DOHH2 (cell line): ENCODE data around the gene IL1R1.

Experiments
- H3F3A ChIP-seq: fragments of 200-600 bp; sonication (generic), shearing (Covaris generic); 2 replicates; pipeline ENCODE4 v1.6.0; 2016; ENCODE audit warnings: antibody characterized with exemption, mild to moderate bottlenecking; ENCODE audit not compliant: control insufficient read depth, insufficient read depth
- H3K27ac ChIP-seq: fragments of 200-600 bp; sonication (generic); 2 replicates; pipeline ENCODE4 v1.5.1; 2014; ENCODE audit warnings: low read depth, mild to moderate bottlenecking, low read length, moderate library complexity
- H3K27me3 ChIP-seq: fragments of 200-600 bp; sonication (generic); 2 replicates; pipeline ENCODE4 v1.6.1; 2014; ENCODE audit warnings: mild to moderate bottlenecking, low read length, mixed read lengths; ENCODE audit not compliant: control insufficient read depth
- H3K36me3 ChIP-seq: fragments of 200-600 bp; sonication (generic); 2 replicates; pipeline ENCODE4 v1.6.1; 2014; ENCODE audit warnings: mild to moderate bottlenecking, low read length, moderate library complexity, mixed read lengths; ENCODE audit not compliant: control insufficient read depth
- H3K4me1 ChIP-seq: fragments of 200-600 bp; sonication (generic); 2 replicates; pipeline ENCODE4 v1.6.1; 2014; ENCODE audit warnings: mild to moderate bottlenecking, low read length, mixed read lengths; ENCODE audit not compliant: control insufficient read depth
- H3K4me2 ChIP-seq: fragments of 200-600 bp; sonication (generic); 2 replicates; pipeline ENCODE4 v1.6.0; 2014; ENCODE audit warnings: mild to moderate bottlenecking, low read length, moderate library complexity
- H3K4me3 ChIP-seq: fragments of 200-600 bp; sonication (generic); 2 replicates; pipeline ENCODE4 v1.5.1; 2014; ENCODE audit warnings: mild to moderate bottlenecking, low read length, mixed read lengths
- H3K79me2 ChIP-seq: fragments of 200-600 bp; sonication (generic); 2 replicates; pipeline ENCODE4 v1.6.1; 2014; ENCODE audit warnings: mild to moderate bottlenecking, low read length, mixed read lengths; ENCODE audit not compliant: control insufficient read depth
- H3K9me2 ChIP-seq: fragments of 200-600 bp; sonication (generic); replicated peaks from 2 replicates; pipeline ENCODE4 v1.6.1; 2014; ENCODE audit warnings: mild to moderate bottlenecking, low read length, mixed read lengths; ENCODE audit not compliant: control insufficient read depth
- H3K9me3 ChIP-seq: fragments of 200-600 bp; sonication (generic); 2 replicates; pipeline ENCODE4 v1.6.1; 2014; ENCODE audit warnings: antibody characterized with exemption, low read length, mixed read lengths; ENCODE audit not compliant: control insufficient read depth, insufficient read depth
- H4K20me1 ChIP-seq: fragments of 200-600 bp; sonication (generic); 2 replicates; pipeline ENCODE4 v1.6.0; 2014; ENCODE audit warnings: low read depth, mild to moderate bottlenecking, antibody characterized with exemption, low read length, moderate library complexity; ENCODE audit not compliant: control insufficient read depth, insufficient read depth
- CTCF ChIP-seq: fragments of 200-600 bp; sonication (generic); IDR thresholded peaks from one replicate; pipeline ENCODE4 v1.5.1; 2014; ENCODE audit warnings: antibody characterized with exemption, mild to moderate bottlenecking, low read depth, low read length; ENCODE audit not compliant: poor library complexity, severe bottlenecking
- EZH2phosphoT487 ChIP-seq: fragments of 200-600 bp; sonication (generic); IDR thresholded peaks from 2 replicates; pipeline ENCODE4 v1.6.1; 2017; ENCODE audit warnings: borderline replicate concordance, mild to moderate bottlenecking, antibody characterized with exemption, low read length, moderate library complexity, mixed read lengths

IL1R1 gene

GRCh38 chr2:102144128-102144527 is 1.6 kb downstream of the IL1R1 start:
- Histone ChIP-seq H4K20me1 (no peaks in the 10 kb centered on the region), H3K27me3 (no peaks in the 10 kb centered on the region), H3K4me2 (no peak overlapping the region), H3K9me3 (no peaks in the 10 kb centered on the region; the same call in 1 of the 2 replicates), H3K4me1 (no peaks in the 10 kb centered on the region), H3K36me3 (no peaks in the 10 kb centered on the region), H3K79me2 (no peaks in the 10 kb centered on the region), H3K4me3 (no peak overlapping the region), H3K27ac (no peak overlapping the region), H3K9me2 (no peaks in the 10 kb centered on the region), H3F3A (no peaks in the 10 kb centered on the region)
- no peak for TF ChIP-seq EZH2phosphoT487
- TF ChIP-seq CTCF: no peak

- Histone ChIP-seq H3K79me2 (no peaks in the 10 kb centered on the region), H3K4me1 (no peaks in the 10 kb centered on the region), H3K36me3 (no peaks in the 10 kb centered on the region), H3K9me2 (no peaks in the 10 kb centered on the region), H3K4me3 (no peak overlapping the region), H4K20me1 (no peaks in the 10 kb centered on the region), H3F3A (no peaks in the 10 kb centered on the region), H3K27me3 (no peaks in the 10 kb centered on the region), H3K9me3 (no peaks in the 10 kb centered on the region; the same call in 1 of the 2 replicates), H3K4me2 (no peak overlapping the region), H3K27ac (no peak overlapping the region)
- no peak for TF ChIP-seq CTCF
- TF ChIP-seq EZH2phosphoT487: no peak
These were observed 2.6 kb downstream of the IL1R1 start for GRCh38 chr2:102145107-102145506.

GRCh38 chr2:102145934-102146333 is 3.4 kb downstream of the IL1R1 start:
- H3K4me3 ChIP-seq: no peak overlapping the region
- no peak for TF ChIP-seq CTCF
- TF ChIP-seq EZH2phosphoT487: no peak
- H3K4me1 ChIP-seq: no peaks in the 10 kb centered on the region
- H3K27me3 ChIP-seq: no peaks in the 10 kb centered on the region
- no peaks in the 10 kb centered on the region for H3K36me3 ChIP-seq
- H3F3A ChIP-seq: no peaks in the 10 kb centered on the region
- no peak overlapping the region for H3K4me2 ChIP-seq
- H3K9me2 ChIP-seq: no peaks in the 10 kb centered on the region
- no peaks in the 10 kb centered on the region; the same call in 1 of the 2 replicates for H3K9me3 ChIP-seq
- no peaks in the 10 kb centered on the region for H3K79me2 ChIP-seq
- H3K27ac ChIP-seq: no peak overlapping the region
- H4K20me1 ChIP-seq: no peaks in the 10 kb centered on the region
